KMS-11 (cell line): ENCODE measurements around the gene PPIH.

ENCODE experiments used
- H2AFZ ChIP-seq: fragments of 200-600 bp; sonication (generic); 2 replicates; pipeline ENCODE4 v1.6.1; 2016; ENCODE audit warnings: antibody characterized with exemption, mixed run types, low read depth
- H3K27ac ChIP-seq: fragments of 200-600 bp; sonication (generic); 2 replicates; pipeline ENCODE4 v1.6.1; 2016; ENCODE audit warnings: mild to moderate bottlenecking, mixed run types
- H3K27me3 ChIP-seq: fragments of 200-600 bp; sonication (generic); 2 replicates; pipeline ENCODE4 v1.6.1; 2017; ENCODE audit warnings: mild to moderate bottlenecking, low read depth, mixed run types, moderate library complexity; ENCODE audit not compliant: insufficient read depth
- H3K36me3 ChIP-seq: fragments of 200-600 bp; sonication (generic); 2 replicates; pipeline ENCODE4 v1.6.1; 2017; ENCODE audit warnings: mild to moderate bottlenecking, mixed run types; ENCODE audit not compliant: insufficient read depth
- H3K4me1 ChIP-seq: fragments of 200-600 bp; sonication (generic); 2 replicates; pipeline ENCODE4 v1.6.1; 2016; ENCODE audit warnings: mild to moderate bottlenecking, low read depth, mixed run types; ENCODE audit not compliant: poor library complexity, severe bottlenecking
- H3K4me2 ChIP-seq: fragments of 200-600 bp; sonication (generic); 2 replicates; pipeline ENCODE4 v1.7.0; 2016; ENCODE audit warnings: mild to moderate bottlenecking, mixed run types
- H3K4me3 ChIP-seq: fragments of 200-600 bp; sonication (generic); IDR thresholded peaks from 2 replicates; pipeline ENCODE4 v1.6.1; 2017; ENCODE audit warnings: low read depth, low read length, mixed read lengths; ENCODE audit not compliant: insufficient read depth
- H3K79me2 ChIP-seq: fragments of 200-600 bp; sonication (generic); 2 replicates; pipeline ENCODE4 v1.6.1; 2016; ENCODE audit warnings: low read depth, mixed run types; ENCODE audit not compliant: insufficient read depth
- H3K9ac ChIP-seq: fragments of 200-600 bp; sonication (generic); 2 replicates; pipeline ENCODE4 v1.6.1; 2016; ENCODE audit warnings: mild to moderate bottlenecking, mixed run types
- H4K20me1 ChIP-seq: fragments of 200-600 bp; sonication (generic); 2 replicates; pipeline ENCODE4 v1.6.1; 2016; ENCODE audit warnings: mild to moderate bottlenecking, mixed run types; ENCODE audit not compliant: insufficient read depth
- CTCF ChIP-seq: fragments of 200-600 bp; sonication (generic); conservative IDR thresholded peaks from 2 replicates; pipeline ENCODE4 v1.6.1; 2017; ENCODE audit warnings: low read depth, mild to moderate bottlenecking, antibody characterized with exemption, low read length, moderate library complexity, mixed read lengths

Gene PPIH

GRCh38 chr1:42690477-42691156, 32.4 kb downstream of the PPIH start:
- TF ChIP-seq CTCF, result 0 out of 2 replicates have a peak, but pooled peaks have one; percentile 17
- peaks cover 32% of the 10 kb centered on the region; the same call in 1 of the 2 replicates for H3K36me3 ChIP-seq
- peaks cover 63% of the 10 kb centered on the region for H3K4me1 ChIP-seq
- no peaks in the 10 kb centered on the region for H3K27me3 ChIP-seq
- no peak overlapping the region; the same call in 1 of the 2 replicates for H3K27ac ChIP-seq
- no peak overlapping the region for H3K4me3 ChIP-seq
- peaks cover 100% of the 10 kb centered on the region for H3K79me2 ChIP-seq
- H4K20me1 ChIP-seq, result peaks cover 92% of the 10 kb centered on the region
- no peak overlapping the region for H3K9ac ChIP-seq
- H2AFZ ChIP-seq, result no peak overlapping the region
- no peak overlapping the region; the same call in 1 of the 2 replicates for H3K4me2 ChIP-seq

DNA sequence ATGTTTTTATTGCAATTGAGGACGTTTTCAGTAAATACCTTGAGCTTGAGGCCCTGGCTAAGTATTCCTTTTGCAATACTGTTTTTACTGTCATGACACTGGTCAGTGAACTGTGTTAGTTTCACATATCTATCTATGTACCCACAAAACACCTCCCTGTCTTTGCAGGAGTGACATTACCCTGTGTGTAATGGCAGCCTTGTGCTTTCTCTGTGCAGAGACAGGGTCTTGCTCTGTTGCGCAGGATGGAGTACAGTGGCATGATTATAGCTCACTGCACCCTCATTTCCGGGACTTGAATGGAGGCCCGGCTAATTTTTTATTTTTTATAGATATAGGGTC, 32.9 kb downstream of the PPIH start:
- Histone ChIP-seq H3K4me2 (no peak overlapping the region), H3K27me3 (no peaks in the 10 kb centered on the region), H3K79me2 (peaks cover 100% of the 10 kb centered on the region), H3K4me1 (peaks cover 58% of the 10 kb centered on the region), H3K36me3 (peaks cover 33% of the 10 kb centered on the region; the same call in 1 of the 2 replicates), H2AFZ (no peak overlapping the region), H4K20me1 (peaks cover 92% of the 10 kb centered on the region), H3K4me3 (no peak overlapping the region), H3K27ac (no peak overlapping the region), H3K9ac (no peak overlapping the region)
- TF ChIP-seq CTCF, result no peak

DNA sequence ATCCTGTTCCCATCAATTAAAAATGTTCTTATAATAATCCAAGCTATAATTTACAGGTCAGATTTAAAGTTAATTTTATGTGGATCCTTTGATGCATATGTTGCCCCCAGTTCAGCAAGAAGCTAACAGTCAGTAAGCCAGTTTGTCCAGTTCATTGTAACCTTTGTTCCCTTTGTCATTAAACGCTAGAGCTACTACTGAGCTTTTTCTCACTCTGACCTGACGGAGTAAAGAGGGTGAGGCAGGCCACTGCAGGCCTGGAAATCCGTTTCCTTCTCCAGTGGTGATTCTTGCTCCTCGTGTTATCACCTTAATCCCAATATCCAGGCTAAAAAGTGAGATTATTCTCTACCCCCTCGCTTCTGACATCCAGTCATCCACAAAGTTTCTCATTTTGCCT, 34.2 kb downstream of the PPIH start:
- Histone ChIP-seq H2AFZ (no peak overlapping the region), H3K4me3 (no peak overlapping the region), H3K27ac (no peak overlapping the region), H3K79me2 (peaks cover 100% of the 10 kb centered on the region), H3K4me1 (peaks cover 47% of the 10 kb centered on the region), H4K20me1 (peaks cover 85% of the 10 kb centered on the region), H3K9ac (no peak overlapping the region), H3K36me3 (peaks cover 41% of the 10 kb centered on the region; the same call in 1 of the 2 replicates), H3K27me3 (no peaks in the 10 kb centered on the region), H3K4me2 (no peak overlapping the region)
- TF ChIP-seq CTCF, result no peak

- peaks cover 45% of the 10 kb centered on the region; the same call in 1 of the 2 replicates for H3K36me3 ChIP-seq
Measured at GRCh38 chr1:42692911-42693310, 34.7 kb downstream of the PPIH start.

More at GRCh38 chr1:42692911-42693310, 34.7 kb downstream of the PPIH start:
- Histone ChIP-seq H3K9ac (no peak overlapping the region), H3K4me3 (no peak overlapping the region), H4K20me1 (peaks cover 80% of the 10 kb centered on the region), H3K79me2 (peaks cover 100% of the 10 kb centered on the region), H3K4me1 (peaks cover 42% of the 10 kb centered on the region), H3K4me2 (no peak overlapping the region), H2AFZ (no peak overlapping the region), H3K27me3 (no peaks in the 10 kb centered on the region), H3K27ac (no peak overlapping the region)
- TF ChIP-seq CTCF, result no peak
